ENCODE results near the gene KRTAP29-1.

DNA sequence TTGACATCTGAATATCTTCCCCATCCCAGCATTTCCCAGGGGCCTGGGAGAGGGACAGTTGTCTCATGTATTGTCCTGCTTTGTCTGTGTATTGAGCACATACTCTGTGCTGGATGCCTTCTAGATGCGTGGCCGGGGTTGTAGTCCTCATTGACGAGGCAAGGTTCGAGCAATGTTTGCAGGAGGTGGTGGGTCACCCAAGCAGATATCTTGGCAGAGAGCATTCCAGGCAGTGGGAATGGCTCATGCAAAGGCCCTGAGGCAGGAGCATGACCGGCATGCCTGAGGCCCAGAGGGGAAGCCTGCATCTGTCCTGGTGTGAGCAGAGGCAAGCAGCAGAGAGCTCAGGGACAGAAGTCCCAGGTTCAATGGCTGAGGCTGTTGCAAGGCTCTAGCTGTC lies 30.4 kb upstream of the KRTAP29-1 start:
- TF ChIP-seq POLR2A (IDR thresholded peaks at IDR 0.05) = no peak
- TF ChIP-seq, protein P1, sequence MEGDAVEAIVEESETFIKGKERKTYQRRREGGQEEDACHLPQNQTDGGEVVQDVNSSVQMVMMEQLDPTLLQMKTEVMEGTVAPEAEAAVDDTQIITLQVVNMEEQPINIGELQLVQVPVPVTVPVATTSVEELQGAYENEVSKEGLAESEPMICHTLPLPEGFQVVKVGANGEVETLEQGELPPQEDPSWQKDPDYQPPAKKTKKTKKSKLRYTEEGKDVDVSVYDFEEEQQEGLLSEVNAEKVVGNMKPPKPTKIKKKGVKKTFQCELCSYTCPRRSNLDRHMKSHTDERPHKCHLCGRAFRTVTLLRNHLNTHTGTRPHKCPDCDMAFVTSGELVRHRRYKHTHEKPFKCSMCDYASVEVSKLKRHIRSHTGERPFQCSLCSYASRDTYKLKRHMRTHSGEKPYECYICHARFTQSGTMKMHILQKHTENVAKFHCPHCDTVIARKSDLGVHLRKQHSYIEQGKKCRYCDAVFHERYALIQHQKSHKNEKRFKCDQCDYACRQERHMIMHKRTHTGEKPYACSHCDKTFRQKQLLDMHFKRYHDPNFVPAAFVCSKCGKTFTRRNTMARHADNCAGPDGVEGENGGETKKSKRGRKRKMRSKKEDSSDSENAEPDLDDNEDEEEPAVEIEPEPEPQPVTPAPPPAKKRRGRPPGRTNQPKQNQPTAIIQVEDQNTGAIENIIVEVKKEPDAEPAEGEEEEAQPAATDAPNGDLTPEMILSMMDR (IDR thresholded peaks at IDR 0.05) = no peak

Data from ovary (tissue), 3 donors.